ENCODE measurements around the gene IGFL2.

DNA sequence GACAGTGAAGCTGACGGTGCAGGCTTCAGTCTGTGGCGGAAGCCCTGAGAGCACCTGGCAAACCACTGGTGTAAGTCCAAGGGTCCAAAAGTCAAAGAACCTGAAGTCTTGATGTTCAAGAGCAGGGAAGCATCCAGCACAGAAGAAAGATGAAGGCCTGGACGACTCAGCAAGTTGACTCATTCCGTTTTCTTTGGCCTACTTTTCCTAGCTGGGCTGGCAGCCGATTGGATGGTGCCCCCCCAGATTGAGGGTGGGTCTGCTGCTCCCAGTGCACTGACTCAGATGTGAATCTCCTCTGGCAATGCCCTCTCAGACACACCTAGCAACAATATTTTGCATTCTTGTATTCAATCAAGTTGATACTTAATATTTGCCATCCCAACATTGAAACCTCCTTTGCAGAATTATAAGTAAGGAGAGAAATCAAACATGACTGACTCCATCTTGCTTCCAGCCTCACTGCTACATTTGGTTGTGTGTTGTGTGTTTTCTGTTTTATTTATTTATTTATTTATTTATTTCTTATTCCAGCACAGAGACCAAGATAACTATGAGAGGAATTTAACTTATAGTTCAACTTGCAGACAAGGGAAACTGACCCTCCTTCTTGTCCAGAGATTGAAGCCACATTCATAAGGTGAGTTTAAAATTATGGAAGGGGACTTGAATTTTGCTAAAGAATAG lies 32.8 kb downstream of the IGFL2 start:
- TF ChIP-seq CTCF (IDR thresholded peaks at IDR 0.05): no peak
- TF ChIP-seq POLR2AphosphoS5 (IDR thresholded peaks at IDR 0.05): peak in 1 of 3 donors; percentile 32
- TF ChIP-seq EP300 (IDR thresholded peaks at IDR 0.05): no peak
- no peak for TF ChIP-seq POLR2A (IDR thresholded peaks at IDR 0.05)

Measured in suprapubic skin (tissue), 4 donors.